HEK293 (cell line): ENCODE measurements around the gene CS.

Experiments
- AEBP2 ChIP-seq: fragments of 450-650 bp; formaldehyde crosslinking; IDR thresholded peaks from 2 replicates; pipeline ENCODE4 v1.5.1; 2016; ENCODE audit warnings: missing biosample characterization, missing genetic modification characterization, borderline replicate concordance
- KLF10 ChIP-seq: fragments of 450-650 bp; IDR thresholded peaks from 2 replicates; pipeline ENCODE4 v1.5.1; 2018; ENCODE audit warnings: missing biosample characterization, mild to moderate bottlenecking, missing genetic modification characterization
- KLF16 ChIP-seq: fragments of 450-650 bp; formaldehyde crosslinking; IDR thresholded peaks from 2 replicates; pipeline ENCODE4 v1.5.1; 2017; ENCODE audit warnings: missing biosample characterization, missing genetic modification characterization
- MEIS1 ChIP-seq: sonication (generic); formaldehyde crosslinking; IDR thresholded peaks from 2 replicates; pipeline ENCODE4 v1.8.1; 2022; ENCODE audit warnings: missing genetic modification reagents, mild to moderate bottlenecking, borderline replicate concordance
- ZBTB10 ChIP-seq: fragments of 450-650 bp; formaldehyde crosslinking; IDR thresholded peaks from 2 replicates; pipeline ENCODE4 v1.5.1; 2016; ENCODE audit warnings: missing biosample characterization, missing genetic modification characterization
- ZBTB48 ChIP-seq: fragments of 450-650 bp; formaldehyde crosslinking; IDR thresholded peaks from 2 replicates; pipeline ENCODE4 v1.5.1; 2016; ENCODE audit warnings: missing biosample characterization, missing genetic modification characterization
- ZBTB49 ChIP-seq: fragments of 450-650 bp; formaldehyde crosslinking; IDR thresholded peaks from 2 replicates; pipeline ENCODE4 v1.5.1; 2016; ENCODE audit warnings: missing biosample characterization, missing genetic modification characterization, low read depth
- ZBTB6 ChIP-seq: fragments of 450-650 bp; formaldehyde crosslinking; IDR thresholded peaks from 2 replicates; pipeline ENCODE4 v1.5.1; 2017; ENCODE audit warnings: missing biosample characterization, missing genetic modification characterization
- ZFP41 ChIP-seq: fragments of 450-650 bp; formaldehyde crosslinking; IDR thresholded peaks from 2 replicates; pipeline ENCODE4 v1.5.1; 2016; ENCODE audit warnings: missing biosample characterization, missing genetic modification characterization, borderline replicate concordance
- ZIC2 ChIP-seq: fragments of 450-650 bp; formaldehyde crosslinking; IDR thresholded peaks from 2 replicates; pipeline ENCODE4 v1.5.1; 2016; ENCODE audit warnings: missing biosample characterization, missing genetic modification characterization
- ZNF184 ChIP-seq: fragments of 450-650 bp; IDR thresholded peaks from 2 replicates; pipeline ENCODE4 v1.5.1; 2018; ENCODE audit warnings: missing biosample characterization, mild to moderate bottlenecking, missing genetic modification characterization
- ZNF391 ChIP-seq: fragments of 450-650 bp; formaldehyde crosslinking; IDR thresholded peaks from 2 replicates; pipeline ENCODE4 v1.5.1; 2016; ENCODE audit warnings: low read depth, missing biosample characterization, missing genetic modification characterization, borderline replicate concordance
- ZNF426 ChIP-seq: fragments of 450-650 bp; formaldehyde crosslinking; IDR thresholded peaks from 2 replicates; pipeline ENCODE4 v1.5.1; 2017; ENCODE audit warnings: missing biosample characterization, missing genetic modification characterization, mild to moderate bottlenecking, inconsistent platforms, moderate library complexity
- ZNF514 ChIP-seq: fragments of 450-650 bp; formaldehyde crosslinking; IDR thresholded peaks from 2 replicates; pipeline ENCODE4 v1.5.1; 2016; ENCODE audit warnings: missing biosample characterization, missing genetic modification characterization
- ZNF518A ChIP-seq: fragments of 450-650 bp; formaldehyde crosslinking; conservative IDR thresholded peaks from 2 replicates; pipeline ENCODE4 v1.5.1; 2016; ENCODE audit warnings: low read depth, missing biosample characterization, missing genetic modification characterization
- ZNF600 ChIP-seq: fragments of 450-650 bp; formaldehyde crosslinking; IDR thresholded peaks from 2 replicates; pipeline ENCODE4 v1.5.1; 2016; ENCODE audit warnings: missing biosample characterization, missing genetic modification characterization
- ZNF610 ChIP-seq: fragments of 450-650 bp; formaldehyde crosslinking; IDR thresholded peaks from 2 replicates; pipeline ENCODE4 v1.5.1; 2016; ENCODE audit warnings: missing biosample characterization, missing genetic modification characterization, borderline replicate concordance
- ZNF830 ChIP-seq: fragments of 450-650 bp; IDR thresholded peaks from 2 replicates; pipeline ENCODE4 v1.5.0; 2018; ENCODE audit warnings: missing biosample characterization, missing genetic modification characterization, low read depth, mild to moderate bottlenecking, moderate library complexity
- TF ChIP-seq, protein P1 (sequence below): fragments of 450-650 bp; formaldehyde crosslinking; IDR thresholded peaks from 2 replicates; pipeline ENCODE4 v1.5.0; 2017; ENCODE audit warnings: missing biosample characterization, missing genetic modification characterization, borderline replicate concordance
- TF ChIP-seq, protein P2 (sequence below): fragments of 450-650 bp; formaldehyde crosslinking; IDR thresholded peaks from 2 replicates; pipeline ENCODE4 v1.5.1; 2016; ENCODE audit warnings: missing biosample characterization, missing genetic modification characterization

The CS gene

DNA sequence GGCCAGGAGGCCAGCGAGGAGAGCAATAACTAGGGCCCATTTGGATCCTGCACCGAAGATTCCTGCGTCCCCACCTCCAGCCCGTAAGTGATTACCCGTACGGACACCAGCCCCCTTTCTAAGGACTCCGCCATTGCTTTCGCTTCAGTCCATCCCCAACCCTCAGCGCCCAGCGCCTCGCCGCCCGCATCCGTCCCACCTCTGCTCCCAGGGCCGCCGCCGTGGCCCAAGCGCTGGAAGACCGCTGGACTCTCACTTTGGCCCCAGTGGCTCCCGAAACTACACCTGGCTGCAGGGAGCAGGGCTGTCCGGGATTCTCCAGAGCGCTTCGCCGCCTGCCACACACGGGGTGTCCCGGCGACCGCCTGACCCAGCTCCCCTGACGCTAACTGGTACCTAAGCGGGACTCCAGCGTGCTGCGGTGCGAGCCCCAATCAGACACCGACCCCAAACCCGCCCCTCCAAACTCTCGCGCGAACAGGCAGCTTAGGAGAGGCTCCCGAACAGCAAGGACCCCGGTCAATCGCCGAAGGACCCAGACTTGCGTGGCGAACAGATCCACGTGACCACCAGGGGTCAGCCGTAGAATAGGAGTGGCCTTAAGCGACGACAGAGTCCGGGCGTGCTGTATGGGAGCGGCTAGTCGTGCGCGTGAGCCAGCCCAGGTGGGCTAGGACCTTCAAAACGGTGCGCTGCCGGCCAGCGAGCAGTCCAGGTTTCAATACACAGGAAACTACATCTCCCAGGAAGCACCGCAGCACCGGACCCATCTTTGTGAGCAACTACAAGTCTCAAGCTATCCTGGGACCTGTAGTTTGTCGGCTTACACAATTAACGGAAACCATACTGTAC lies 15.7 kb upstream of the CS start, which contains the start of gene CNPY2 (continued):
- TF ChIP-seq, protein P1, sequence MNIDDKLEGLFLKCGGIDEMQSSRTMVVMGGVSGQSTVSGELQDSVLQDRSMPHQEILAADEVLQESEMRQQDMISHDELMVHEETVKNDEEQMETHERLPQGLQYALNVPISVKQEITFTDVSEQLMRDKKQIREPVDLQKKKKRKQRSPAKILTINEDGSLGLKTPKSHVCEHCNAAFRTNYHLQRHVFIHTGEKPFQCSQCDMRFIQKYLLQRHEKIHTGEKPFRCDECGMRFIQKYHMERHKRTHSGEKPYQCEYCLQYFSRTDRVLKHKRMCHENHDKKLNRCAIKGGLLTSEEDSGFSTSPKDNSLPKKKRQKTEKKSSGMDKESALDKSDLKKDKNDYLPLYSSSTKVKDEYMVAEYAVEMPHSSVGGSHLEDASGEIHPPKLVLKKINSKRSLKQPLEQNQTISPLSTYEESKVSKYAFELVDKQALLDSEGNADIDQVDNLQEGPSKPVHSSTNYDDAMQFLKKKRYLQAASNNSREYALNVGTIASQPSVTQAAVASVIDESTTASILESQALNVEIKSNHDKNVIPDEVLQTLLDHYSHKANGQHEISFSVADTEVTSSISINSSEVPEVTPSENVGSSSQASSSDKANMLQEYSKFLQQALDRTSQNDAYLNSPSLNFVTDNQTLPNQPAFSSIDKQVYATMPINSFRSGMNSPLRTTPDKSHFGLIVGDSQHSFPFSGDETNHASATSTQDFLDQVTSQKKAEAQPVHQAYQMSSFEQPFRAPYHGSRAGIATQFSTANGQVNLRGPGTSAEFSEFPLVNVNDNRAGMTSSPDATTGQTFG: no peak
- TF ChIP-seq ZBTB49 (tag by site-specific recombination): no peak
- TF ChIP-seq MEIS1 (CRISPR knock-in tag): no peak
- 0 out of 2 replicates have a peak, but pooled peaks have one; percentile 12 for TF ChIP-seq ZNF391 (tag by site-specific recombination)
- TF ChIP-seq ZNF830 (tag by site-specific recombination): no peak
- TF ChIP-seq ZBTB48: peak; percentile 79
- no peak for TF ChIP-seq ZNF426 (tag by site-specific recombination)
- peak; percentile 95 for TF ChIP-seq KLF10 (tag by site-specific recombination)
- peak; percentile 6; the same call in 1 of the 2 replicates for TF ChIP-seq ZIC2
- TF ChIP-seq KLF16 (tag by site-specific recombination): peak; percentile 75
- no peak for TF ChIP-seq AEBP2 (tag by site-specific recombination)
- TF ChIP-seq ZNF514 (tag by site-specific recombination): no peak
- TF ChIP-seq, protein P2, sequence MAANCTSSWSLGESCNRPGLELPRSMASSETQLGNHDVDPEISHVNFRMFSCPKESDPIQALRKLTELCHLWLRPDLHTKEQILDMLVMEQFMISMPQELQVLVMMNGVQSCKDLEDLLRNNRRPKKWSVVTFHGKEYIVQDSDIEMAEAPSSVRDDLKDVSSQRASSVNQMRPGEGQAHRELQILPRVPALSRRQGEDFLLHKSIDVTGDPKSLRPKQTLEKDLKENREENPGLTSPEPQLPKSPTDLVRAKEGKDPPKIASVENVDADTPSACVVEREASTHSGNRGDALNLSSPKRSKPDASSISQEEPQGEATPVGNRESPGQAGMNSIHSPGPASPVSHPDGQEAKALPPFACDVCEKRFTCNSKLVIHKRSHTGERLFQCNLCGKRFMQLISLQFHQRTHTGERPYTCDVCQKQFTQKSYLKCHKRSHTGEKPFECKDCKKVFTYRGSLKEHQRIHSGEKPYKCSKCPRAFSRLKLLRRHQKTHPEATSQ (tag by site-specific recombination): 0 out of 2 replicates have a peak, but pooled peaks have one; percentile 34
- TF ChIP-seq ZBTB10 (tag by site-specific recombination): peak; percentile 86
- peak; percentile 74; the same call in 1 of the 2 replicates for TF ChIP-seq ZNF610 (tag by site-specific recombination)
- peak; percentile 32; the same call in 1 of the 2 replicates for TF ChIP-seq ZNF518A (tag by site-specific recombination)
- TF ChIP-seq ZFP41 (tag by site-specific recombination): no peak
- no peak for TF ChIP-seq ZNF184 (tag by site-specific recombination)
- peak; percentile 94 for TF ChIP-seq ZNF600
- peak; percentile 92 for TF ChIP-seq ZBTB6 (tag by site-specific recombination)
